Keratinocyte (primary cell): ENCODE results near the gene FAM174B. TPM values are rescaled to one million over a fixed set of nuclear protein-coding genes. Genes with fewer than 3 reads are reported as not detected.

Source experiments
- DNase-seq: peaks from one replicate; pipeline ENCODE4 v3.0.0-alpha.2; 2011; ENCODE audit warnings: low read depth, missing footprints, low spot score
- FAIRE-seq: peaks from 2 replicates; lab custom pipeline; 2011; peaks lifted over from hg19 to GRCh38; lab: Jason Lieb, UNC
- H2AFZ ChIP-seq: 2 replicates; pipeline ENCODE4 v1.6.0; 2012; ENCODE audit warnings: low read length, control low read depth, inconsistent platforms; ENCODE audit not compliant: control insufficient read depth
- H3K27ac ChIP-seq: 2 replicates; pipeline ENCODE4 v1.5.1; 2011; ENCODE audit warnings: low read length; ENCODE audit not compliant: control insufficient read depth, insufficient read depth
- H3K27me3 ChIP-seq: 3 replicates; pipeline ENCODE4 v1.6.0; 2011; ENCODE audit warnings: low read length; ENCODE audit not compliant: control insufficient read depth, insufficient read depth; ENCODE audit errors: extremely low read depth
- H3K36me3 ChIP-seq, 2 experiments: 2 replicates in 1 of 2; 3 replicates in 1 of 2; pipeline ENCODE4 v1.5.1; 2011; ENCODE audit warnings: low read length in 2 of 2, mild to moderate bottlenecking in 1 of 2; ENCODE audit not compliant: control insufficient read depth in 2 of 2, insufficient read depth in 2 of 2; ENCODE audit errors: extremely low read depth in 1 of 2
- H3K4me1 ChIP-seq: 3 replicates; pipeline ENCODE4 v1.5.1; 2011; ENCODE audit warnings: low read length; ENCODE audit not compliant: control insufficient read depth, insufficient read depth; ENCODE audit errors: extremely low read depth
- H3K4me2 ChIP-seq: 3 replicates; pipeline ENCODE4 v1.6.0; 2011; ENCODE audit warnings: low read depth, low read length; ENCODE audit not compliant: control insufficient read depth, insufficient read depth; ENCODE audit errors: extremely low read depth
- H3K4me3 ChIP-seq, 3 experiments: fragments of 200-600 bp in 1 of 3; sonication (generic) in 1 of 3; 2 replicates in 2 of 3; 3 replicates in 1 of 3; pipeline ENCODE4 v1.5.1; 2011 to 2016; ENCODE audit warnings: low read length in 3 of 3, mild to moderate bottlenecking in 3 of 3, control low read depth in 2 of 3, inconsistent platforms in 1 of 3, low read depth in 1 of 3, mixed read lengths in 1 of 3, mixed run types in 1 of 3, moderate library complexity in 1 of 3; ENCODE audit not compliant: control insufficient read depth in 2 of 3, insufficient read depth in 2 of 3; ENCODE audit errors: extremely low read depth in 1 of 3
- H3K79me2 ChIP-seq: 2 replicates; pipeline ENCODE4 v1.6.0; 2012; ENCODE audit warnings: low read length; ENCODE audit not compliant: control insufficient read depth, insufficient read depth
- H3K9ac ChIP-seq: 3 replicates; pipeline ENCODE4 v1.6.0; 2011; ENCODE audit warnings: low read length; ENCODE audit not compliant: control insufficient read depth, insufficient read depth; ENCODE audit errors: extremely low read depth
- H3K9me1 ChIP-seq: 3 replicates; pipeline ENCODE4 v1.6.0; 2011; ENCODE audit warnings: low read length; ENCODE audit not compliant: control insufficient read depth, insufficient read depth; ENCODE audit errors: extremely low read depth
- H3K9me3 ChIP-seq: 2 replicates; pipeline ENCODE4 v1.5.1; 2012; ENCODE audit warnings: low read depth, low read length; ENCODE audit not compliant: control insufficient read depth
- H4K20me1 ChIP-seq: 3 replicates; pipeline ENCODE4 v1.6.0; 2011; ENCODE audit warnings: low read length; ENCODE audit not compliant: control insufficient read depth, insufficient read depth; ENCODE audit errors: extremely low read depth
- EZH2 ChIP-seq: IDR thresholded peaks from one replicate; pipeline ENCODE4 v1.6.1; 2012; ENCODE audit warnings: inconsistent platforms, mild to moderate bottlenecking, low read length, moderate library complexity
- dilution Hi-C: fragments of 300-500 bp; cut with MboI; formaldehyde crosslinking; loops from one replicate; pipeline ENCODE4 v1.7.0; 2020; ENCODE audit warnings: low sequenced_read_pairs; ENCODE audit not compliant: extremely low pct_ligation_motif_present
- polyA plus RNA-seq, 5 experiments: library from polyadenylated mRNA; depleted of rRNA in 3 of 5; stranded (reverse) in 3 of 5; stranded (forward) in 1 of 5; unstranded in 1 of 5; fragments of >200 nt; gene quantifications; 1 replicate in 1 of 5; 2 replicates in 3 of 5; 3 replicates in 1 of 5; pipeline versions ENCODE4 v1.2.1 to v1.2.3, GENCODE V29; 2011 to 2012; ENCODE audit warnings: missing spikeins in 2 of 5, low read depth in 1 of 5, low replicate concordance in 1 of 5
- TF ChIP-seq, protein P1 (sequence below), 3 experiments: IDR thresholded peaks in 1 of 3; conservative IDR thresholded peaks in 1 of 3; optimal IDR thresholded peaks in 1 of 3; 2 replicates in 2 of 3; 3 replicates in 1 of 3; pipeline versions ENCODE3 to v1.5.1; 2011; ENCODE audit warnings: low read length in 3 of 3, mild to moderate bottlenecking in 3 of 3, moderate library complexity in 2 of 3, control low read depth in 1 of 3, inconsistent platforms in 1 of 3; ENCODE audit not compliant: insufficient read depth in 2 of 3; ENCODE audit errors: extremely low read depth in 1 of 3

Gene FAM174B
- polyA plus RNA-seq, 1 donor (not counting 4 experiments of a cell fraction or from before 2014, with no cell fraction given), result 0.73 TPM

- no peak overlapping the region for H2AFZ ChIP-seq
- H3K27me3 ChIP-seq, result no peaks in the 10 kb centered on the region
- H3K4me3 ChIP-seq, result no peak overlapping the region
- no peak overlapping the region for H3K4me2 ChIP-seq
- H3K79me2 ChIP-seq, result no peaks in the 10 kb centered on the region
- no peak for TF ChIP-seq EZH2
- TF ChIP-seq, protein P1, sequence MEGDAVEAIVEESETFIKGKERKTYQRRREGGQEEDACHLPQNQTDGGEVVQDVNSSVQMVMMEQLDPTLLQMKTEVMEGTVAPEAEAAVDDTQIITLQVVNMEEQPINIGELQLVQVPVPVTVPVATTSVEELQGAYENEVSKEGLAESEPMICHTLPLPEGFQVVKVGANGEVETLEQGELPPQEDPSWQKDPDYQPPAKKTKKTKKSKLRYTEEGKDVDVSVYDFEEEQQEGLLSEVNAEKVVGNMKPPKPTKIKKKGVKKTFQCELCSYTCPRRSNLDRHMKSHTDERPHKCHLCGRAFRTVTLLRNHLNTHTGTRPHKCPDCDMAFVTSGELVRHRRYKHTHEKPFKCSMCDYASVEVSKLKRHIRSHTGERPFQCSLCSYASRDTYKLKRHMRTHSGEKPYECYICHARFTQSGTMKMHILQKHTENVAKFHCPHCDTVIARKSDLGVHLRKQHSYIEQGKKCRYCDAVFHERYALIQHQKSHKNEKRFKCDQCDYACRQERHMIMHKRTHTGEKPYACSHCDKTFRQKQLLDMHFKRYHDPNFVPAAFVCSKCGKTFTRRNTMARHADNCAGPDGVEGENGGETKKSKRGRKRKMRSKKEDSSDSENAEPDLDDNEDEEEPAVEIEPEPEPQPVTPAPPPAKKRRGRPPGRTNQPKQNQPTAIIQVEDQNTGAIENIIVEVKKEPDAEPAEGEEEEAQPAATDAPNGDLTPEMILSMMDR (optimal IDR thresholded peaks at IDR 0.05 in 1 of 3, IDR thresholded peaks at IDR 0.05 in 1 of 3, conservative IDR thresholded peaks at IDR 0.05 in 1 of 3; ENCODE audit: extremely low read depth in 1 of 3, insufficient read depth in 2 of 3, low read length in 3 of 3), result no peak
- H3K9me1 ChIP-seq, result no peaks in the 10 kb centered on the region
- no peak overlapping the region for H3K9ac ChIP-seq
- H3K27ac ChIP-seq, result no peak overlapping the region
- FAIRE-seq (no peak), DNase-seq (no peak)
- dilution Hi-C loops, result no loop called here
- no peaks in the 10 kb centered on the region for H4K20me1 ChIP-seq
- H3K9me3 ChIP-seq, result no peaks in the 10 kb centered on the region
- H3K4me1 ChIP-seq, result no peaks in the 10 kb centered on the region
- H3K36me3 ChIP-seq, result no peaks in the 10 kb centered on the region
Measured at GRCh38 chr15:92574566-92574965, 81.0 kb downstream of the FAM174B start.

- H3K9me3 ChIP-seq, result no peaks in the 10 kb centered on the region
- no peak overlapping the region for H3K4me2 ChIP-seq
- H3K9me1 ChIP-seq, result no peaks in the 10 kb centered on the region
- FAIRE-seq, result no peak
- DNase-seq, result no peak
- no peak overlapping the region for H3K9ac ChIP-seq
- H2AFZ ChIP-seq, result no peak overlapping the region
- H4K20me1 ChIP-seq, result no peaks in the 10 kb centered on the region
- no peaks in the 10 kb centered on the region for H3K36me3 ChIP-seq
- no peaks in the 10 kb centered on the region for H3K4me1 ChIP-seq
- TF ChIP-seq EZH2, result no peak
- TF ChIP-seq, protein P1 (optimal IDR thresholded peaks at IDR 0.05 in 1 of 3, IDR thresholded peaks at IDR 0.05 in 1 of 3, conservative IDR thresholded peaks at IDR 0.05 in 1 of 3; ENCODE audit: extremely low read depth in 1 of 3, insufficient read depth in 2 of 3, low read length in 3 of 3), result no peak
- H3K4me3 ChIP-seq, result no peak overlapping the region
- no peaks in the 10 kb centered on the region for H3K79me2 ChIP-seq
- dilution Hi-C loops, result no loop called here
- no peak overlapping the region for H3K27ac ChIP-seq
- no peaks in the 10 kb centered on the region for H3K27me3 ChIP-seq
Measured at GRCh38 chr15:92574161-92574560, 81.4 kb downstream of the FAM174B start.
